Measurements from ENCODE around the gene P2RX7.

DNA sequence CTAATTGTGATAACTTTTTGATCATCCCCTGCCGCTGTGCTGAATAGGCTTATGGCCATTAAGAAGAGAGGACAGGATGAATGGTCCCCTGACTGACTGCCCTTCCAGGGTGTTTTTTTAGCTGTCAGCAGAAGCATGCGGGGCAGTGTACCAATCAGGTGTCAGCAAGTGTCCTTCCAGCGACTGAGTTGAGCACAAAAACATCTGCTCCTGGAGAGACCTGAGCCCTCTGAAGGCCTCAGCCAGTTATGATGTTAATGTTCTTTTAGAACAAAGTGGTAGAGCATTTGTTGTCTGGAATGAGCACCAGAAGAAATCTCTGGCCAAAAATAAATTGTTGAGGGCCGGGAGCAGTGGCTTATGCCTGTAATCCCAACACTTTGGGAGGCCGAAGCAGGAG lies 37.5 kb downstream of the P2RX7 start:
- TF ChIP-seq EZH2 (IDR thresholded peaks at IDR 0.05; ENCODE audit: low read length, missing control alignments): no peak
- TF ChIP-seq, protein P1, sequence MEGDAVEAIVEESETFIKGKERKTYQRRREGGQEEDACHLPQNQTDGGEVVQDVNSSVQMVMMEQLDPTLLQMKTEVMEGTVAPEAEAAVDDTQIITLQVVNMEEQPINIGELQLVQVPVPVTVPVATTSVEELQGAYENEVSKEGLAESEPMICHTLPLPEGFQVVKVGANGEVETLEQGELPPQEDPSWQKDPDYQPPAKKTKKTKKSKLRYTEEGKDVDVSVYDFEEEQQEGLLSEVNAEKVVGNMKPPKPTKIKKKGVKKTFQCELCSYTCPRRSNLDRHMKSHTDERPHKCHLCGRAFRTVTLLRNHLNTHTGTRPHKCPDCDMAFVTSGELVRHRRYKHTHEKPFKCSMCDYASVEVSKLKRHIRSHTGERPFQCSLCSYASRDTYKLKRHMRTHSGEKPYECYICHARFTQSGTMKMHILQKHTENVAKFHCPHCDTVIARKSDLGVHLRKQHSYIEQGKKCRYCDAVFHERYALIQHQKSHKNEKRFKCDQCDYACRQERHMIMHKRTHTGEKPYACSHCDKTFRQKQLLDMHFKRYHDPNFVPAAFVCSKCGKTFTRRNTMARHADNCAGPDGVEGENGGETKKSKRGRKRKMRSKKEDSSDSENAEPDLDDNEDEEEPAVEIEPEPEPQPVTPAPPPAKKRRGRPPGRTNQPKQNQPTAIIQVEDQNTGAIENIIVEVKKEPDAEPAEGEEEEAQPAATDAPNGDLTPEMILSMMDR (conservative IDR thresholded peaks at IDR 0.05 in 1 of 2, IDR thresholded peaks at IDR 0.05 in 1 of 2; ENCODE audit: low read depth in 1 of 2, low read length in 2 of 2): no peak
